GM12865 (cell line): ENCODE results near the gene ATP9B.
"Not testable (repeated sequence)": the region's sequence is repeated elsewhere in the genome, so short reads cannot be mapped to it uniquely, and the experiment has no call there.

Experiments
- DNase-seq: peaks from one replicate; pipeline ENCODE4 v3.0.0; 2010; ENCODE audit warnings: low read depth
- H3K4me3 ChIP-seq: 2 replicates; pipeline ENCODE4 v1.5.1; 2011; ENCODE audit warnings: mild to moderate bottlenecking, low read depth, low read length, control low read depth
- TF ChIP-seq, protein P1 (sequence below): IDR thresholded peaks from 2 replicates; pipeline ENCODE4 v1.5.1; 2011; ENCODE audit warnings: low read length, control low read depth, low read depth, inconsistent platforms; ENCODE audit not compliant: insufficient read depth; ENCODE audit errors: missing control alignments

ATP9B gene

DNA sequence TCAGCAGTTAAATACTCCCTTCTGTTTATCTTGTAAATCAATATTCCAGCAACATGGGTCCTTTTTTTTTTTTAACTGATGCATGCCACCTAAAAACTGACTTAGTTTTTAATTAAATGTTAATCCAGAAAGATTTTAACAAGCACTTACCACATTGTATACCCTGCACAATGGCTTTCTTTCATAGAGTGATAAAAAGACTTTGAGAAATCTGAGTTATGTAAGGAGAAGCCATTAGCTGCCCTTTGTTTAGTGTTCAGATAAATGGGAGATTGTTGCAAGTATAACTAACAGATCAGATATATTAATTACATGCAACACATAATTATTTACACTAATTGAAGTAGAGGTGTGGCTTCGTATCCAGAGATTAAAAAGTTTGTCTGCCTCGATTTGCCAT, 303.8 kb downstream of the ATP9B start:
- TF ChIP-seq, protein P1, sequence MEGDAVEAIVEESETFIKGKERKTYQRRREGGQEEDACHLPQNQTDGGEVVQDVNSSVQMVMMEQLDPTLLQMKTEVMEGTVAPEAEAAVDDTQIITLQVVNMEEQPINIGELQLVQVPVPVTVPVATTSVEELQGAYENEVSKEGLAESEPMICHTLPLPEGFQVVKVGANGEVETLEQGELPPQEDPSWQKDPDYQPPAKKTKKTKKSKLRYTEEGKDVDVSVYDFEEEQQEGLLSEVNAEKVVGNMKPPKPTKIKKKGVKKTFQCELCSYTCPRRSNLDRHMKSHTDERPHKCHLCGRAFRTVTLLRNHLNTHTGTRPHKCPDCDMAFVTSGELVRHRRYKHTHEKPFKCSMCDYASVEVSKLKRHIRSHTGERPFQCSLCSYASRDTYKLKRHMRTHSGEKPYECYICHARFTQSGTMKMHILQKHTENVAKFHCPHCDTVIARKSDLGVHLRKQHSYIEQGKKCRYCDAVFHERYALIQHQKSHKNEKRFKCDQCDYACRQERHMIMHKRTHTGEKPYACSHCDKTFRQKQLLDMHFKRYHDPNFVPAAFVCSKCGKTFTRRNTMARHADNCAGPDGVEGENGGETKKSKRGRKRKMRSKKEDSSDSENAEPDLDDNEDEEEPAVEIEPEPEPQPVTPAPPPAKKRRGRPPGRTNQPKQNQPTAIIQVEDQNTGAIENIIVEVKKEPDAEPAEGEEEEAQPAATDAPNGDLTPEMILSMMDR: no peak
- no peak for DNase-seq
- H3K4me3 ChIP-seq: no peak overlapping the region

GRCh38 chr18:79373736-79374135, 304.5 kb downstream of the ATP9B start:
- TF ChIP-seq, protein P1: no peak
- H3K4me3 ChIP-seq: no peak overlapping the region
- DNase-seq: no peak

DNA sequence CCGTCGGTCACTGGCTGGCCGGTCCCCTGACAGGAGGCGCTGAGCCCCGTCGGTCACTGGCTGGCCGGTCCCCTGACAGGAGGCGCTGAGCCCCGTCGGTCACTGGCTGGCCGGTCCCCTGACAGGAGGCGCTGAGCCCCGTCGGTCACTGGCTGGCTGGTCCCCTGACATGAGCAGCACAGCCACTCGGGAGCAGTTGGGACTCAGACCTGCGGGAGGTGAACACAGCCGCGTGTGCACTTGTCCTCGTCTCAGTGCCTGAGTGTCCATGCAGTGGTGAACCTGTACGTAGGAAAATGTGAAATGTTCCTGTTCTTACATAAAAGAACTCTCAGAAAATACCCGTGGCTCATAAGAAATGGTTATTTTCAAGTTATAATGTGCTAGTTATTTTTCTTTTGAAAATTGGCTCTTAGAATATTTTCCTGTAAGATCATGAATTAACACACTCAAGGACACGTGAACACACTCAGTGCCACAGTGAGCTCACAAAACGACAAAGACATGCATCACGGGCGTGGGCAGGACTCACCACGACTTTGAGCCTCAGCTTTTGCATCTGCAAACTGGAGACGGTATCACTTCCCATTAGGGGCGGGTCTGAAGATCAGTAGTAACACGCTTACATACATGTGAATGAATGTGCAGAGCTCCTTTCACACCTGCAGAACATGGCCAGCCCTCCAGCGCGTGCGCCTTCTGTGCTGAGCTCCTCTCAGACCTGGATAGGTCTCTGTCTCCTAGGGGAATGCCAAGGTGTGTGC, 305.4 kb downstream of the ATP9B start:
- H3K4me3 ChIP-seq: no peak overlapping the region
- peak; percentile 60 for DNase-seq
- TF ChIP-seq, protein P1: no peak

DNA sequence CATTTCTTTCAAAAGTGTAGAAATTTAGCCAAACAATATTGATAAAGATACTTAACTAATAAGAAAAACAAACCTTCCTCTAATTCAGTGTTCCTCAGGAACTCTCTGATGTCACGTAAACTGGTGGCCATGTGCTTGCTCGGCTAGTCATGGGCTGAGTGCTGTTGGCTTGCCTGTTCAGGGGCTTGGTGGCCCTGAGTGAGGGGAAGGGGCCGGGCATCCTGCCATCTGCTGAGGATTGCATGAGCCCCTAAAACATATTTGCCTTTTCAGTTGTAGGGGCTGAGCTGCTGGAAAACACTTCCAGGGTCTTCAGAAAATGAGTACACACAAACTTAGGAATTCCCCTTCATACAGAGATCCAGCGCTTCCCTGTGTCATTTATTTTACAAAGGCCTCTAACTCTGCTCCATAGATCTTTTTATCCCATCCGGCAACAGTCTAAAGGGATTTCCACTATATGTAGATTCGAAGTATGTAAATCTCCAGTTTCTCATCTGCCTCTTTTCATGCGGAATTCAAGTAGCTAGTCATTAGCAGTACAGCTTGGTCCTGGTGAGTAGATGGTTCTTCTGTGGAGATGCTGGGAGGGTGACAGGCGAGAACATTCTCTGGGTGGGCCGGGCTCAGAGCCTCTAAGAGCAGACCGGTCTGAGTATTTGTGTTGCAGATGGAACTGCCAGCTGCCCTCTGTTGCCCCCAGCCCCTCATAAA, 306.4 kb downstream of the ATP9B start:
- H3K4me3 ChIP-seq: no peak overlapping the region
- TF ChIP-seq, protein P1: no peak
- no peak for DNase-seq

DNA sequence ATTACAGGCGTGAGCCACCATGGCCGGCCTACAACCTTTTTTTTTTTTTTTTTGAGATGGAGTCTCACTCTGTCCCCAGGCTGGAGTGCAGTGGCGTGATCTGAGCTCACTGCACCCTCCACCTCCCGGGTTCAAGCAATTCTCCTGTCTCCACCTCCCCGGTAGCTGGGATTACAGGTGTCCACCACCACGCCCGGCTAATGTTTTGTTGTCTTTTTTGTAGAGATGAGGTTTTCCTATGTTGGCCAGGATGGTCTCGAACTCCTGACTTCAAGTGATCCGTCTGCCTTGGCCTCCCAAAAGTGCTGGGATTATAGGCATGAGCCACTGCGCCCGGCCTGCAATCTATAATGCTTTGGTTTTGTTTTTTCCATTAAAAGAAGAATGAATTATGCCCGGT, 307.5 kb downstream of the ATP9B start:
- H3K4me3 ChIP-seq, DNase-seq: not testable (repeated sequence)

GRCh38 chr18:79377187-79377891, 308.1 kb downstream of the ATP9B start:
- no peak overlapping the region for H3K4me3 ChIP-seq
- TF ChIP-seq, protein P1: no peak
- DNase-seq: no peak
